SW 1271 (cell line): ENCODE data around the gene KSR1.

ENCODE experiments used
- DNase-seq, 2 experiments: peaks; one replicate each; lab custom pipeline; 2025; lab: John Stamatoyannopoulos, UW

Gene KSR1

DNA sequence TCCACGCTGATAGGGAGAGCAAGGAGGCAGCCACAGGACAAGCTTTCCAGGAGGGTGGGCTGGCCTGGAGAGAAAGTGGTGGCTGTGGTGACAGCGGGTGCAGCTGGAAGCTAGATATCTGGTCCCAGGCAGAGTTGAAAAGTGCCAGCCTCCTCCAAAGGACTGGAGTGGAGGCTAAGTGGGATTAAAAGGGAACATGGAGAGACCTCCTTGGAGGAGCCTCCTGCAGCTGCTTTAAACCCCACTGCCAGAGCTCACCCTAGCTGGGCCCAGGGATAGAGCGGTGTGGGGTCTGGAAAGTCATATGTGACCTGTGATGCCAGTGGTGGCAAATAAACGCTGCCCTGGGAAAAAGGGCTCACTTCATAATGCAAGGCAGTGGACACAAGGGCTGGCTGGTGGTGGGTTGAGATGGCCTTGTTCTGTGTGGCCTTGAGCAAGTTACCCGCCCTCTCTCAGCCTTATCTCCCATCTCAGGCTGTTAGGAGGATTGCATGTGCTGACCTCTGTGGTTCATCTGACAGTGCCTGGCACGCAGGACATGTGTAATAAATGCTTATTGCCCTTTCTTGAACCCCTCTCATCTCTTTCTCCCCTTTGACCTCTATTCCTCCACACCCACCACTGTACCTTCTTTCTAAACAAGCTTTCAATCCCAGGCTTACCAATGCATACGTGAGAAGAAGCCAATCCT lies 113.8 kb downstream of the KSR1 start:
- DNase-seq, result no peak

- no peak for DNase-seq
Observed at GRCh38 chr17:27570578-27570914, 114.3 kb downstream of the KSR1 start.

DNA sequence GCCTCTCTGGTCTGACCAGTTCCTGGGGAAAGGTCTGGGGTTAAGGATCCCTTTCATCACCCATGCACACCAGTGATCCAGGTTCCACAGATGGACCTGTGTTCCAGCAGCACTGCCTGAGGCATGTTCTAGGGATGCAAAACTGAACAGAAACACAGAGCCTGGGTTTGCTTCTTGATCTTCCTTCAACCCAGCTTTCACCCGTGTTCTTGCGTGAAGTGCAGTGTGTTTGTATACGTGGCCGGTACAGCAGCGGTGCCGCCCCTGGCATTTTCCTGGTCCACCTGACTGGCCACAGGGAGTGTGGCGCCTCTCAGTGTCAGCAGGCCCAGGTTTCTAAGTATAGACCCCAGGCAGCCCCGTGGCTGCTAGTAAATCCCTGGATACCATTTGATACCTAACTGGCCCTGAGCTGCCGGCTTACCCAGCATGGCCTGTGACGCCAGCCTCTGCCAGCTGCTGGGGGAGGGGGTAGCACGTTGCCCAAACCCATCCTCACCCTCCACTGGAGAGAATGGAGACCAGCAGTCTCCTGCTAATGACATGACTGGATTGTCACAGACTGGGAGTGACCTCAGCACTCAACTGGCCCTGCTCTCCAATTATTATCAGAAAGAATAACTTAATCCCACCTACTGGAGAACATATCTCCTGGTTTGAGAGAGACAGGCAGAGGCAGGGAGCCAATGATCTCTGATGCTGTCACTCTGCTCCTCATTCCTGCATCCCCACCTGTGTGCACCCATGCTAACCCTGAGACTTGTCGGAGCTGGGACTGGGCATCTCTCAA lies 115.5 kb downstream of the KSR1 start:
- DNase-seq, result no peak

DNA sequence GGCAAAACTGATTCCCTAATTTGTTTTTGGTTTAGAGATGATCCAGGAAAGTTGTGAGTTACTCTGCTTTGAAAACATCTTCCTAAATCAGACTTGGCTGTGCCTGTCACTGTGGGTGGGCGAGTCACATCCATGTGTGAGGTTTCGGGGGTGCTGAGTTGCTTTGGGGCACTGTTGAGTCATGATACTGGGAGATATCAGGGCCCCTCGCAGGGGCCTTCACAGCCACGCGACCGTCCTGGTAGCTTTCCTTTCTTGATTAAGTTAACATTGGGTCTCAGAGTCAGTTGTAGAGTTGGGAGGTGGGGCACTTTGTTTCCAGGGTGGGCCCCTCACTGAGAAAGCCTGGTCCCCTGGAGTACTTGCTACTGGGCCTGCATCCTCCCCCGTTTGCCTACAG lies 116.4 kb downstream of the KSR1 start:
- no peak for DNase-seq

GRCh38 chr17:27573548-27573947 lies 117.3 kb downstream of the KSR1 start:
- DNase-seq, result no peak

DNA sequence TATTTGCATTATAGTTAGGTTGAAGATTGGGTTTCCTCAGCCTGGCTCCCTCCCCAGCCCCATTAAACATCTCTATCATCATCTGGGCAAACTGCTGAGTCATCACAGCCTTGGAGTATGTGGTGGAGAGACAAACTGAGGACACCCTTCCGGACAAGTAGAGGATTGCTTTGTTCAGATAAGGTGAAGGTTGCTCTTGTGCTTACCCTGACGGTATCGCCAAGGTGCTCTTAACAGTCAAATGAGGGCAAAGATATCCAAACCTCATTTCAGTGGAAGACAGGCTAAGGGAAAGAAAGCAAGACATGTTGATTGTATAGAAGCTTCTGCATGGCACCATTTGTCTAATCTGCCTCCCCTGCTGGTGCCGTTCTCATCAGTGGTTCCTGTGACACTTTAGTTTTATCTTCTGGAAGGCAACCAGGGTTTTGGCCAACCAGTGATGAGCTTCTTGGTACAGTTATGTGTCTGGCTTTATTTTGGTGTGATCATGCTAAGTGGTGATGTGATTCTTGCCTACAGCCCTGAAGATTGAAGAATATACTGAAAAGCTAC lies 117.8 kb downstream of the KSR1 start:
- DNase-seq, result no peak

DNA sequence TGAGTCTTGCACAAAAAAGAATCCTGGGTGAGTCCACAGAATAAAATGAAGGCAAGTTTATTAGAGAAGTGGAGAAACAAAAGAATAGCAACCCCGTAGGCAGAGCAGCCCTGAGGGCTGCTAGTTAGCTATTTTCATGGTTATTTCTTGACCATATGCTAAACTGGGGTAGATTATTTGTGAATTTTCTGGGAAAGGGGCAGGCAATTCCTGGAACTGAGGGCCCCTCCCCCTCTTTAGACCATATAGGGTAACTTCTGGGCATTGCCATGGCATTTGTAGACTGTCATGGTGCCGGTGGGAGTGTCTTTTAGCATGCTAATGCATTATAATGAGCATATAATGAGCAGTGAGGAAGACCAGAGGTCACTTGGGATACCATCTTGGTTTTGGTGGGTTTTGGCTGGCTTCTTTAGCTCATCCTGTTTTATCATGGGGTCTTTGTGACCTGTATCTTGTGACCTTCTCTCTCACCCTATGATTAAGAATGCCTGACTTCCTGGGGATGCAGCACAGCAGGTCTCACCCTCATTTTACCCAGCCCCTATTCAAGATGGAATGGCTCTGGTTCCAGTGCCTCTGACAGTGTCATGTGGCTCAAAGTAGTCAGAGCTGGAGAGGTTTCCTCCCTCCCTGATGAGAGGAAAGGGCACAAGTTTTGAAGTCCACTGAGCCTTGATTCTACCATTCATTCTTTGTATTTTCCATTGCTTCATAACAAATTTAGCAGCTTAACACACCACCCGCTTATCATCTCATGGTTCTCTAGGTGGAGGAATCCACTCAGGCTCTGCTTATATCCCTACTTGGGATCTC lies 119.1 kb downstream of the KSR1 start:
- DNase-seq, result no peak

DNA sequence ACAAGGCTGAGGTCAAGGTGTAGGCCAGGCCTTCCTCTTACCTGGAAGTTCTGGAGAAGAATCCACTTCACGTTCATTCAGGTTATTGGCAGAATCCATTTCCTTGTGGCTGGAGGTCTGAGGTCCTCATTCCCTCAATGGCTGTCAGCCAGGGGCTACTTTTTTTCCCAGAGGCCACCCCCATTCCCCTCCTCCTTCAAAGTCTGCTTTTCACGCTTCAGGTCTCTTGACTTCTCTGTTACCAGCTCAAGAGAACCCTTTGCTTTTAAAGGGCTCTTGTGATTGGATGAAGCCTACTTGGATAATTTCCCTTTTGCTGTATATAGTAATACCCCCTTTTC lies 119.6 kb downstream of the KSR1 start:
- DNase-seq, result no peak

- no peak for DNase-seq
Observed at GRCh38 chr17:27576477-27577083, 120.3 kb downstream of the KSR1 start.

- no peak for DNase-seq
Observed at GRCh38 chr17:27577121-27577761, 121.0 kb downstream of the KSR1 start.

DNA sequence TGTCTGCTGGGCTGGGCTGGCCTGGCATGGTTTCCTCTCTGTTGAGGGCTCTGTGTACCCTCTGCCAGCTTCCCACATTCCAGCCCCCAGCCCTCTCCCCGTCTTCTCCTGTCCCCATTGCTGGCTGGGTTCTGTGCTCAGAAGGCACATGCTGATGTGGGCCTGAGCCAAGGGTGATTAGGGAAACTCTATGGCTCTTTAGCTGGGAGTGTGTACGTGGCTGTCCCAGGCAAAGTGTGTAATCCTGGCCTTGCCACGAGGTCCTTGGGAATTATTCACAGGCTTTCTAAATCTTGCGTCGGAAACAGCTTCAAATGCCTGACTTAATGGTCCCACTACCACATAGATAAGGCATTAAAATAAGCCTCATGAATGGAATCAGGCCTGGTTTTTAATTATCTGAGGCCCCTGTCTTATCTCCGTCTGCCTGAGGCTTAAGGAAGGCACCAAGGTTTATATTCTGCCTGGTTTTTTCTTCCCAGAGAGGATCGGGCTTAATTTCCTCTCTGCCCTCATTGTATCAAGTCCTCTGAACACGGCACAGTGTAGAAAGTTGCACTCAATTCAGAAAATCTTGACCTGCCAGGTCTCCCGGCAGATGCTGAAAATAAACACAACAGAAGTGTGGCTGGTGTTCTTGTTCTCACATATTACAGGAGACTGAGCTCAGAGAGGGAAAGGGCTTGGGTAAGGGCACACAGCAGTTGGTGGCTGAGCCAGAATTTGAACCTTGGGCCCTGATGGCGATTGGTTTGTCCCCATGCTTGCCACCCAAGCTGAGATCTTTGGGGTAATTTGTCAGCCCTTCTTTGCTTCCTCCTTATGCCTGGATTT lies 121.9 kb downstream of the KSR1 start:
- no peak for DNase-seq

GRCh38 chr17:27578718-27579085 lies 122.5 kb downstream of the KSR1 start:
- DNase-seq, result no peak

GRCh38 chr17:27579304-27579703 lies 123.1 kb downstream of the KSR1 start:
- DNase-seq, result no peak

DNA sequence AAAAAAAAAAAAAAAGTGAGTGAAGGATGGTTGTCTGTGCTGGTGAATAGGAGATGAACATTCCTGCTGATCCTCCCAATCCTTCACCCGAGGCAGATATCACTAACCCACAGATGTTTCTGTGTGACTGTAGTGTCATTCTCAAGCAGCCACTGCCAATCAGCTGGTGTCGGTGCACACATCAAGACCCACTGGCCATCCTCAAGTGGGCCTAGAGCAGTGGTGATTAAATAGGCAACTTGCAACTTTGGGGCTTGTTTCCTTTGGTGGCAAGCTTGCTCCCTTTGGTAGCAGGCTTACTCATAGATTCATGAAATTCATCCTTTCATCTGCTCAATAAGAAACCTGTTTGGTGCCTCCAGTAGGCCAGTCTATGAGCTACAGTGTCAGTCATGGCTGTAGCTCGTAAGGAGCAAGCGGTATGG lies 123.7 kb downstream of the KSR1 start:
- no peak for DNase-seq

GRCh38 chr17:27581016-27581415 lies 124.8 kb downstream of the KSR1 start:
- DNase-seq, result no peak

DNA sequence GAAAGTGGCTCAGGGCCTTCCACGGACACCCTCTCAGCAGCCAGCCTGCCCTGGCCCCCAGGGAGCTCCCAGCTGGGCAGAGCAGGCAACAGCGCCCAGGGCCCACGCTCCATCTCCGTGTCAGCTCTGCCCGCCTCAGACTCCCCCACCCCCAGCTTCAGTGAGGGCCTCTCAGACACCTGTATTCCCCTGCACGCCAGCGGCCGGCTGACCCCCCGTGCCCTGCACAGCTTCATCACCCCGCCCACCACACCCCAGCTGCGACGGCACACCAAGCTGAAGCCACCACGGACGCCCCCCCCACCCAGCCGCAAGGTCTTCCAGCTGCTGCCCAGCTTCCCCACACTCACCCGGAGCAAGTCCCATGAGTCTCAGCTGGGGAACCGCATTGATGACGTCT lies 126.4 kb downstream of the KSR1 start:
- no peak for DNase-seq

DNA sequence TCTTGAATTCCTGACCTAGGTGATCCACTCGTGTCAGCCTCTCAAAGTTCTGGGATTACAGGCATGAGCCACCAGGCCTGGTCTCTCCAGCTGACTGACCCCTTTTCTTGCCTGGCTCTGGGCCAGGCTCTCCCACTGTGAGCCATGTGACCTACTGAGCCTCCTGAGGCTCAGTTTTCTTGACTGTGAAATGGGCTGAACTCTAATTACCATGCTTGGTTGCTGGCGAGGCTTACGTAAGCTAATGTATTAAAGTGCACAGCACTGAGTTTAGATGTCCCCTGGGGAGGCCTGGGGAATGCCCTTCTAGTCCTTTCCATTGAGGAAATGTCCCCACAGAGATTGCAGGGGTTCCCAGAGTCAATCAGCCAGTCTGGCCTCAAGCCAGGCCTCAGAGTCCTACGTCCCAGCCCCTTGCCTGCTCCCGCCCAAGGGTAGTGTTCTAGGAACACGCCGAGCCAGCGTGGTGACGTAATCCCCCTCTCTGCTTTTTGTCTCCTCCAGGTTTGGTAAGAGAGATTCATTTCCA lies 129.0 kb downstream of the KSR1 start:
- no peak for DNase-seq

DNA sequence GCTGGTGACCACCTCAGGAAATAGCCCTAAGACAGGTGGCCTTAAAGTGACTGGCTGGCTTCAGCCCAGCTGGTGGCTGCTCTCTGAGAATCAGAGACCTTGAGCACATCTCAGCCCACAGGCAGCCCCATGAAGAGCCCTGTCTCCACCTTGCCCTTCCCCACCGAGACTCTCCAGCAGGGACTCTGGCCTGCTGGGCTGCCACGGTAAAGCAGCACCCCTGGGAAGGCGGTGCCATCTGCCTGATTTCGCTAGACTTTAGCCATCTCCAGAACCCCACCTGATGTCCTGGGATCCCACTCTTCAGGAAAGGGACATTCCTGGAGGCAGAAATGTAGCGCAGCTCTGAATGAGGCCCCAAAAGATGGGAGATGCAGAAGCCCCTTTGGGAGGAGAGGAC lies 129.5 kb downstream of the KSR1 start:
- no peak for DNase-seq

GRCh38 chr17:27586203-27586721 lies 130.0 kb downstream of the KSR1 start:
- DNase-seq, result no peak

DNA sequence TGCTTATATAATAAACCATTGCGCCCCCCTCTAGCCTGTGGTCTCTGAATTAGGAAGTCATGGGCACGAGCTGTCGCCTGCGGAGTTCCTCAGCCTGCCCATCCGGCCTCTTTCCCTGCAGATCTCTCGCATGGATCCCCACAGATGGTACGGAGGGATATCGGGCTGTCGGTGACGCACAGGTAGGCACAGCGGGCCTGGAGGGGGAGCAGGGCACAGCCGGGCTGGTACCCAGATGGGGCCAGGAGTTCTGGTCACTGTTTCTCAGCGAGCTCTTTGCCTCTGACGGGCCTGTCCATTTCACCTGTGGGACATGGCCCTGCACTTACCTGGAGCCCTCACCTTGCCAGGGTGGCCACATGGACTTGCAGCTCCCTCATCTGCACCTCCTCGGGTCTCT lies 132.1 kb downstream of the KSR1 start:
- no peak for DNase-seq
